ENCODE data around the gene EPB41. TPM values are rescaled to one million over a fixed set of nuclear protein-coding genes. Genes with fewer than 3 reads are reported as not detected.
"Not testable (repeated sequence)": the region's sequence is repeated elsewhere in the genome, so short reads cannot be mapped to it uniquely, and the experiment has no call there.

The EPB41 gene
- polyA plus RNA-seq, 3 donors, result 49.9 to 60.8 (median 60.1) TPM

DNA sequence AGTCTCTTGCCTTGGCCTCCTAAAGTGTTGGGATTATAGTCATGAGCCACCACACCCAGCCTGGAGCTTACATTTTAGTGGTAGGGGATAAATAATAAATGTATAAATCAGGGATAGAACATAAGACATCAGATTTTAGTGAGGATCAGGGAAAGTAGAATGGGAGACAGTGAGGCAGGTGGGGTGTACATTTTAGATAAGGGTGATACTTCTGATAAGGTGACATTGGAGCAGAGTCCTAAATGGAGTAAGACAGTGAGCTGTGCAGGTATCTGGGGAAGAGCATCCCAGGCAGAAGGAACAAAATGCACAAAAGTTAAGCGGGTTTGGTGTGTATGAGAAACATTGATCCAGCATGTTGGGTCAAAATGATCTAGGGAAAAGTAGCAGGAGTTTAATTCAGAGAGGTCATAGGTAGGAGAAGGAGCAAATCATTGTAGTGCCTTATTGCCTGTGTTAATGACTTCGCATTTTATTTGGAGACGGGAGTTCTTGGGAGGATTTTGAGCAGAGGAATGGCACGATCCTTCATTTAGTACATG lies 11.1 kb downstream of the EPB41 start:
- no peak for DNase-seq

DNA sequence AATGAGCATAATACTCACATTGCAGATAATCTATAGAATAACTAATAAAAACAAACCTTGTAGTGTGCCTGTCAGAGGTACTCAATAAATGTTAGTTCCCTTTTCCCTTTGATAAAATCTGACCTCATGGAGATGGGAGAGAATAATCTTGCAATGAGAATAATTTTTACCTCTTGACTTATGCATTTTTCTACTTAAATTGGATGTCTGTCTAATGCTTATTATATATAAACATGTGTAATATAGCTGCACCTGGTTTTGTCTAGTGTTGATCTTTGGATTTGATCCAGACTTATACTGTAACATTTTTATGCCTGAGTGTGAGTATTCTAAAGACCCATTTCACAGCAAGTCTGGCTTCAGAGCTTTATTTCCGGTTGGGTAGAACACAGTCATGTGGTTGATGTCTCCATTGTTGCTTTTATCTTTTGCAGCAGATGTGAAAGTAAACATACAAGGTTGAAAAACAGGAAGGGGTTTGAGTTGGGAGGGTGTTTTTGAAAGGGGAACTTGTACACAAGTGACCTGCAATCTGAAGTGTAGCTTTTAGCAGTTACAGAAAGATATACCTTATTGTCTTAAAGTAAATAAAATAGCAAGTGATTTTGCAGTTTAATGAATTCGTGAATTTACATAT lies 12.4 kb downstream of the EPB41 start:
- no peak for DNase-seq

DNA sequence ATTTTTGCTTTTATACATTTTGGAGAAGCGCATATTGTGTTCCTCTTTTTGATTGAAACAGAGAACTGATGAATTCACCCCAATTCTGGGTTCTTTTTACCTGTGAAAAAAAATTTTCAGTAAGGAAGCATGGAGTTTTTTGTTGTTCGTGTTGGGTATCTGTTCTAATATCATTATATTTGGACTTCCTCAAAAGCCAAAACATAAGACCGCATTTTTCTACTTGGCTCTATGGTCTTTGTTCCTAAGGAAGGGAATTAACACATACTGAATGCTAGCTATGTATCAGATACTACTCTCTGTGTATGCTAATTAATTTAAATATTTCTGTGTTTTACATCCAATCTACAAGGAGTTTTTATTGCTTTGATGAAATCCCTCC lies 12.9 kb downstream of the EPB41 start:
- DNase-seq, result no peak

DNA sequence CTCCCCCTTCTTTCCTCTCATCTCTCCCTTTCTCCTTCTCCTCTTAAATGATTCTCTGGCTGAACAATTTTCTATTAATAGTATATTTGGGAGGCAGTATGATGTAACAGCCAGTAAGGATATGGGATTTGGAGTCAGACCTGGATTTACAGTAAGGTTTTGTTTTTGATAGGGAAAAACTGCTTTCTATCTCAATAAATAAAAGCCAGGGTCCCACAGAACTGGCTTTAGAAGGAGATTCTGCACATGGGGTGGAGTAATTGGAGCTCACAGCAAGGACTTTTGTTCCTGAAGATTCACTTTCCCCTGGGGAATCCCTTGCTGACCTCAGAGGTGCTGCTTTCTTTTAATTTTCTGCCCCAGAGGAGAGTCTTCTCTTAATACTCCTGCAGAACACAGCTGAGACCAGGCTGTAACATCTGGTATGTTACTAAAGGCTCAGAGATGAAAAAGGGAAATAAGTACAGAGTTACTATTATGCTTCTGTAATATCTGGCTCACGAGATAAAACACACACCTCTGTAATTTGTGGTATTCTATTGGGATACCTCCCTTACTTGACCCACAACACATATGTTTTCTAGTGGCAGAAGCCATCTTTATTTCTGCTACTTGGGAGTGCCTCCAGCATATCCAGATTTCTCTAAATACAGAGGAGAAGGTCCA lies 13.4 kb downstream of the EPB41 start:
- no peak for DNase-seq

GRCh38 chr1:28928314-28928941 lies 14.1 kb downstream of the EPB41 start:
- no peak for DNase-seq

DNA sequence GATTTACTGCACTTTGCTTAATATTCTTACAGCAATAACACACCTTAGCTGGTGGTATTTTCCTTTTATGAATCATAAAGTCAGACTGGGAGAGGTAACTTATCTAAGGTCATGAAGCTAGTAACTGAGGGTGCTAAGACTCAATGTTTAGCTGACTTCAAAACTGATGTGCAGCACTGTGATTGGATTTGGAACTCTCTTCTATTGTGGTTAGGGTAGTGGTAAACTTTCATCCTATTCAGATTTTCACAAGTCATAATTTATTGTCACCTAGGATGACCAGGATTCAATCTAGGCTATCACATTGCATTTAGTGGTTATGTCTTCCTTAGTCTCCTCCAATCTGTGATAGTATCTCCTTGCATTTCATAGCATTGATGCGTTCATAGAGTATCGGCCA lies 18.9 kb downstream of the EPB41 start:
- no peak for DNase-seq

DNA sequence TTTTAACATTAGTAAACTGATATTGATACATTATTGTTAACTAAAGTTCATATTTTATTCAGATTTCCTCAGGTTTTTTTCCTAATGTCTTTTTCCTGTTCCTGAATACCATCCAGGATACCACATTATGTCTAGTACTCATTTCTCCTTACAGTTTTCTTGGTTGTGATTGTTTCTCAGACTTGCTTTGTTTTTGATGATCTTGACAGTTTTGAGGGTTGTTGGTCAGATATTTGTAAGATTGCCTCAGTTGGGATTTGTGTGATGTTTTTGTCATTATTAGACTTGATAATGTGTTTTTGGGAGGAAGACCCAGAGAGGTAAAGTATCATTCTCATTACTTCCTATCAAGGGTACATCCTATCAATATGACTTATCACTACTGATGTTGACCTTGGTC lies 19.5 kb downstream of the EPB41 start:
- DNase-seq, result no peak

DNA sequence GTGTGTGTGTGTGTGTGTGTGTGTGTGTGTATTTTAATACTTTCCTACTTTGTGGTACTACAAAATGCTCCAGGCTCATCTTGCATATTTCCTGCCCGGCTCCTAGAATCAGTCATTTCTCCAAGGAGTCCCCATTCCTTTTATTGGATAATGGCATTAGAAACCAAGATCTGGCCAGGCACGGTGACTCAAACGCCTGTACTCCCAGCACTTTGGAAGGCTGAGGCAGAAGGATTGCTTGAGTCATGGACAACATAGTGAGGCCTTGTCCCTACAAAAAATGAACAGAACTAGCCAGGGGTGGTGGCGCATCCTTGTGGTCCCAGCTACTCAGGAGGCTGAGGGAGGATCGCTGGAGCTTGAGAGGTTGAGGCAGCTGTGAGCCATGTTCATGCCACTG lies 20.3 kb downstream of the EPB41 start:
- DNase-seq, result no peak

- DNase-seq, result no peak
These were observed 20.9 kb downstream of the EPB41 start for GRCh38 chr1:28935293-28935692.

DNA sequence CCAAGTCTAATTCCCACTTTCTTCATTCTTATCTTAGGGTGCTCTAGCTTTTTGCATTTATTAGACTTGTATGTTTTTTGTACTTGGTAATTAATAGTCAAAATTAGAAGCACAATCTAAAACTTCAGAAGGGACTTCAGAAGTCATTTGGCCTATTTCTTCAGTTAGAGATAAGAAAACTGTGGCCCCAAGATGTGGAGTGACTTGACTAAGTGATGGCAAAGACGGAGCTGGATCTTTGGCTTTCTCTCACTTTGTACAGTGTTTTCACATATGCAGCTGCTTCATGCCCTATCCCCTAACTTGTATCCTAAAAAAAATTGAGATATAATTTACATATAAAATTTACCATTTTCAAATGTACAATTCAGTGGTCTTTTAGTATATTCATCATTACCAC lies 21.7 kb downstream of the EPB41 start:
- DNase-seq, result no peak

DNA sequence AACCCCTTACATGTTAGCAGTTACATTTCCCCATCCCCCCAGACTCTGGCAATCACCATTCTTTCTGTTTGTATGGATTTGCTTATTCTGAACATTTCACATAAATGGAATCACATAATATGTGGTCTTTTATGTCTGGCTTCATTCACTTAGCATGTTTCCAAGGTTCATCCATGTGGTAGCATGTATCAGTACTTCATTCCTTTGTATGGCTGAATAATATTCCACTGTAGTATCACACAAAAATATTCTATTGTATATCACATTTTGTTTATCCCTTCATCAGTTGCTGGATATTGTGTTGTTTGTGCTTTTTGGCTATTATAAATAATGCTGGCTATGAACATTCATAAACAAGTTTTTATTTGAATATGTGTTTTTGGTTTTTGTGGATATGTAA lies 22.2 kb downstream of the EPB41 start:
- no peak for DNase-seq

GRCh38 chr1:28943581-28943980 lies 29.2 kb downstream of the EPB41 start:
- DNase-seq, result not testable (repeated sequence)

GRCh38 chr1:28950006-28950405 lies 35.6 kb downstream of the EPB41 start:
- no peak for DNase-seq

DNA sequence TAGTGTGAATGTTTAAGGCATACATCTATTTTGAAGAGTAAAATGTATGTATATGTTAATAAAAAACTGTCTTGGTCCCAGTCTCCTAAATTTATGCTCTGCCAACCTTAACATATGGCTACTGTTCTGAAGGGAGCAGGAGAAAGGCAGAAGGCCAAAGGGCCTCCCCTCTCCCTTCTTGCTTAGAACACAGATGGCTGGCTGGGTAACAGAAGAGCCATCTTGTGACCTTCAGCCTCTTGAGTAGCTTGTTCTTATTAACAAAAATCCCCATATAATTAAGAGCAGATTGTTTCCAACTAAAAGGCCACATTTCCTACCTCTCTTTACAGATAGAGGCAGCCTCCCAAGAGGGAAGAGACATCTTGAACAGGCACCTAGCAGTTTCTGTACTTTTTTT lies 36.1 kb downstream of the EPB41 start:
- DNase-seq, result no peak

DNA sequence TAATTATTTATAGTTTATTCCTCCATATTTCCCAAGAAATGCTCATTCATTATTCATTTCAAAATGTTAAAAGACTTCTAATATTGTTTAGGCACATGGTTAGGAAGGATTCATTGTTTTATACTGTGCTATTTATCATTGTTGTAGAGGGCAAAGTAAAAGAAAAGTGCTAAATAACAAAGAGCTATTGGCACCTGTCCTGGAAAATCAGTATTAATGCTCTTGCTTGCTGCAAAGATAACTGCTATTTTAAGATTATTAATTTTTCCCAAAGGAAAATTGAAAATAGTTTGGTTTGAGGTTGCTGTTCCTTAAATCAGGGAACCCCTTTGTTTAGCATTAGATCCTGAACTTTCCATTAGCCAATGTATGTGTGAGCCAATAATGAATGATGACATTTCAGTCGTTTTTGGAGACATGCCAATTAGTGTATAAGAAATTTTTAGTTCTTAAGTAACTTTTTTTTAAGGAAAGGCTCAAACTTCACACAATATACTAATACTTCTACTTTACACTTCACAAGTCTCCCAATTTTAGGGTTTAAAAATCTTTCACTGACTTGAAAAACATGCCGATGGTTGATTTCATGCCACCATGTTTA lies 39.9 kb downstream of the EPB41 start:
- no peak for DNase-seq

GRCh38 chr1:28956038-28956464 lies 41.7 kb downstream of the EPB41 start:
- no peak for DNase-seq

DNA sequence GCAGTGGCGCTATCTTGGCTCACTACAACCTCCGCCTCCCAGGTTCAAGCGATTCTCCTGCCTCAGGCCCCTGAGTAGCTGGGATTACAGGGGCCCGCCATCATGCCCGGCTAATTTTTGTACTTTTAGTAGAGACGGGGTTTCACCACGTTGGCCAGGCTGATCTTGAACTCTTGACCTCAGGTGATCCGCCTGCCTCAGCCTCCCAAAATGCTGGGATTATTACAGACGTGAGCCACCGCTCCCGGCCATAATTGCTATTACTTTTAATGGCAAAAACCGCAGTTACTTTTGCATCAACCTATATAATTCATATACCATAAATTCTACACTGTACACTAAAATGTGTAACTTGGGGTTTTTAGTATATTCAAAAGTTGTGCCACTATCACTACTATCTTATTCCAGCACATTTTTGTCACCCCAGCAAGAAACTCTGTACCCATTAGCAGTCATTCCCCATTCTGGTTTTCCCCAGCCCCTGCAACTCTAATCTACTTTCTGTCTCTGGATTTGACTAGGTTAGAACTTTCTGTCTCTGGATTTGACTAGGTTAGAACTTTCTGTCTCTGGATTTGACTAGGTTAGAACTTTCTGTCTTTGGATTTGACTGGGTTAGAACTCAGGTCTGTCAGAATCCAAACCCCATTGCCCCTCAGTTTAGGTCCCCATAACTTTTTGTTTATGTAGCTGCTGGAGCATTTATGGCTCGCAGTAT lies 47.9 kb downstream of the EPB41 start:
- DNase-seq, result not testable (repeated sequence)

DNA sequence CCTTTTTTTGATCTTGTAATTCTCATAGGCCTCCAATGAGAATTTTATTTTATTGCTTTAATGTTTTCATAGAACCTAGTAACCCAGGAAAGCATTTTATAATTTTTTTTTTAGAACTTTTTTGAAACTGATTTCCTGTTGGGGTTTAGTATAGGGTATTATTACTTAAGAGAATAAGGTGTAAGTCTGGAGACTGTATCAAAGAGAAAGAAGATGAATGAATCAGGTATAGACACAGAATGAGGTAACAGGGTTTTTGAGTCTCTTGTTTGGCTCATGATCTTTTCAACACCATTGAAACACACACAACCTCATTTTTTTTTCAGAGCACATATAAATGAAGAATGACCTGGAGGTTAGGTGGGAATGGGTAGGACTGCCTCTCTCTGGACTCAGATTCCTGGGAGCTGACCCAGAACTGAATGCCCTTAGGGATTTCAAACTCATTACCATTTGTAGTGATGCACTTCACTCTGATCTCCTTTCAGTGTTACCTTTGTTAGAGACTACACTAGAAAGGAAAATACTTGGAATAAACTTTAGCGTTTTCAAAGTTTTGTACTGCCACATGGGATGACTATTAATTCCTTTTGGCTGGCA lies 51.0 kb downstream of the EPB41 start:
- peak; percentile 16 for DNase-seq

- no peak for DNase-seq
These were observed 52.2 kb downstream of the EPB41 start for GRCh38 chr1:28966617-28967016.

GRCh38 chr1:28971980-28972771 lies 57.8 kb downstream of the EPB41 start:
- no peak for DNase-seq
